Prostate gland (tissue), 2 donors: ENCODE data around the gene MNT. TPM values are rescaled to one million over a fixed set of nuclear protein-coding genes. Genes with fewer than 3 reads are reported as not detected.

Experiments used
- DNase-seq: peaks from one replicate; pipeline ENCODE4 v3.0.0-alpha.2; 2019; ENCODE audit warnings: low spot score
- H3K27ac ChIP-seq, 2 donors: fragments of 200-600 bp; sonication (generic); 2 replicates each; pipeline ENCODE4 v1.5.1; 2017 to 2019
- H3K27me3 ChIP-seq: fragments of 200-600 bp; sonication (generic); replicated peaks from 2 replicates; pipeline ENCODE4 v1.5.1; 2019; ENCODE audit not compliant: insufficient read depth
- H3K36me3 ChIP-seq, 2 donors: fragments of 200-600 bp; sonication (generic); 1 replicate in 1 of 2; 2 replicates in 1 of 2; pipeline versions ENCODE4 v1.5.1 to v1.8.1; 2017 to 2019
- H3K4me1 ChIP-seq: fragments of 200-600 bp; sonication (generic); replicated peaks from 2 replicates; pipeline ENCODE4 v1.5.1; 2019
- H3K4me3 ChIP-seq, 2 donors: fragments of 200-600 bp; sonication (generic); 2 replicates each; pipeline ENCODE4 v1.5.1; 2017 to 2019
- H3K9me3 ChIP-seq: fragments of 200-600 bp; sonication (generic); 2 replicates; pipeline ENCODE4 v1.5.1; 2017
- POLR2A ChIP-seq: fragments of 450-650 bp; IDR thresholded peaks from one replicate; pipeline ENCODE4 v1.6.1; 2016; ENCODE audit warnings: antibody characterized with exemption, mild to moderate bottlenecking
- POLR2AphosphoS5 ChIP-seq: sonication (generic); formaldehyde crosslinking; IDR thresholded peaks from one replicate; pipeline ENCODE4 v1.6.1; 2017; ENCODE audit warnings: antibody characterized with exemption
- WGBS: methylation state at CpG from one replicate; pipeline ENCODE4 v1.1.5; 2018; 5-methylcytosine and 5-hydroxymethylcytosine counted together
- intact Hi-C: fragments of 100-400 bp; cut with DNase I; formaldehyde crosslinking; loops from one replicate; pipeline ENCODE4 v1.14.2; 2022
- total RNA-seq, 2 donors: library from RNA; depleted of rRNA; stranded (reverse); fragments of >200 nt; gene quantifications; one replicate each; pipeline ENCODE4 v1.1.0, GENCODE V29; 2016
- TF ChIP-seq, protein P1 (sequence below), 4 experiments: fragments of 200-600 bp in 2 of 4; fragments of 450-650 bp in 2 of 4; sonication (generic) in 2 of 4; IDR thresholded peaks; 1 replicate in 3 of 4; 2 replicates in 1 of 4; pipeline ENCODE4 v1.5.1; 2016 to 2019; ENCODE audit warnings: antibody characterized with exemption in 4 of 4, mild to moderate bottlenecking in 2 of 4, moderate library complexity in 2 of 4

MNT gene
- total RNA-seq, 2 donors from 2014 or later, result 14.8 to 32.0 TPM

DNA sequence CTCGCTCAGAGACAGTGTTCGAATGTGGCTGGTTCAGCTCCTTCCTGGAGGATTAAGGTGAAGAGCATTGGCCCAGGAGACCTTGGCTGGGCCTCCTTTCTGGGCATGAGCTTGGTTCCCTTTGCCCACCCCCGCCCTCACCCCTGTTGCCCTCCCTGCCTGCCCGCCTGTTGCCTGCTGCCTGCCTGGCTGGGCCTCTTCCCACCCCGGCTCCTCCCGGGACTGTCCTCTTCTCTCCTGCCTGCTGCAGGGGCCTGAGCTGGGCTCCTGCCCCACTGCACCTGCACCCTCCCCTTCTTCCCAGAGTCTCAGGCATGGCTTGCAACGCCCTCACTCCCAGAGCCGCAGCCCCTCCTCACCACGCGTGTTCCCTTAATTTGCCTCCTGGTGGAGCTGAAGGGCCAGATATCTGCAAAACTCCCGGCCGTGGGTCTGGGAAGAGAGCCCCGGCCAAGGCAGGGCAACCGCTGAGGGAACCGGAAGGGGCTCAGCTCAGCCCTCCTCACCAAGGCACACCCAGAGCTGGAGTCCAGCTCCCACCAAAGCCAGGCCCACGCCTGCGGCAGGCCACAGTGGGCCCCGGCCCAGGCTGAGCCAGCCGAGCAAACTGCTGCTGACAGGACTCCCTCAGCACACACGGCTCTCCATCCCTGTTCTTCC is 31.2 kb downstream of the MNT start:
- H3K9me3 ChIP-seq, result no peaks in the 10 kb centered on the region
- no peak overlapping the region for H3K27ac ChIP-seq
- no peak for TF ChIP-seq POLR2AphosphoS5
- TF ChIP-seq, protein P1, sequence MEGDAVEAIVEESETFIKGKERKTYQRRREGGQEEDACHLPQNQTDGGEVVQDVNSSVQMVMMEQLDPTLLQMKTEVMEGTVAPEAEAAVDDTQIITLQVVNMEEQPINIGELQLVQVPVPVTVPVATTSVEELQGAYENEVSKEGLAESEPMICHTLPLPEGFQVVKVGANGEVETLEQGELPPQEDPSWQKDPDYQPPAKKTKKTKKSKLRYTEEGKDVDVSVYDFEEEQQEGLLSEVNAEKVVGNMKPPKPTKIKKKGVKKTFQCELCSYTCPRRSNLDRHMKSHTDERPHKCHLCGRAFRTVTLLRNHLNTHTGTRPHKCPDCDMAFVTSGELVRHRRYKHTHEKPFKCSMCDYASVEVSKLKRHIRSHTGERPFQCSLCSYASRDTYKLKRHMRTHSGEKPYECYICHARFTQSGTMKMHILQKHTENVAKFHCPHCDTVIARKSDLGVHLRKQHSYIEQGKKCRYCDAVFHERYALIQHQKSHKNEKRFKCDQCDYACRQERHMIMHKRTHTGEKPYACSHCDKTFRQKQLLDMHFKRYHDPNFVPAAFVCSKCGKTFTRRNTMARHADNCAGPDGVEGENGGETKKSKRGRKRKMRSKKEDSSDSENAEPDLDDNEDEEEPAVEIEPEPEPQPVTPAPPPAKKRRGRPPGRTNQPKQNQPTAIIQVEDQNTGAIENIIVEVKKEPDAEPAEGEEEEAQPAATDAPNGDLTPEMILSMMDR (IDR thresholded peaks at IDR 0.05), result no peak
- TF ChIP-seq POLR2A, result no peak
- peaks cover 0 to 13% of the 10 kb centered on the region in 2 donors for H3K36me3 ChIP-seq
- 67% methylated on average over 20 of the region's 20 CpGs for WGBS
- H3K4me1 ChIP-seq, result peaks cover 1% of the 10 kb centered on the region
- no peak for DNase-seq
- intact Hi-C loops, result no loop called here
- no peaks in the 10 kb centered on the region for H3K27me3 ChIP-seq
- no peak overlapping the region for H3K4me3 ChIP-seq

DNA sequence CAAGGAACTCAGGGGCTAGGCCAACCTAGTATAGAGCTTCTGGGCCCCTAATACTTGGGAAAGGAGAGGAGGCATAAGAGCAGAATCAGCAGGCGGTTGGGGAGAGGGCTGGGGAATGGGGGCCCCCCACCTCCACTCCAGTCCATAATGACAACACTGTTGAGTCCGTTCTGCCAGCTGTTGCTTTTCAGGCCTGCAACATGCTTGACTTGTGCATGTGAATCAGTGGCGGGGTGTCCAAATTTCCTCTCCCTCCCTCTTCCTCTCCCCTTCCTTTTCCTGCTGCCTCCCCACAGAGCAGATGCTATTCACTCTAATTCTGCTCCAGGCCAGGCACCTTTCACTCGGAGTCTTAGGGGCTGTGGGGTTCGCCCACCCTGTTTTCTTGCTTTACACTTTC is 31.8 kb downstream of the MNT start:
- WGBS, result 69% methylated on average over 5 of the region's 5 CpGs
- intact Hi-C loops, result no loop called here
- no peak for TF ChIP-seq POLR2AphosphoS5
- TF ChIP-seq, protein P1 (IDR thresholded peaks at IDR 0.05), result no peak
- TF ChIP-seq POLR2A, result no peak
- no peaks in the 10 kb centered on the region for H3K27me3 ChIP-seq
- no peak for DNase-seq
- H3K9me3 ChIP-seq, result no peaks in the 10 kb centered on the region
- H3K36me3 ChIP-seq, result peaks cover 0 to 13% of the 10 kb centered on the region in 2 donors
- H3K4me3 ChIP-seq, result no peak overlapping the region
- H3K27ac ChIP-seq, result no peak overlapping the region
- no peaks in the 10 kb centered on the region for H3K4me1 ChIP-seq

DNA sequence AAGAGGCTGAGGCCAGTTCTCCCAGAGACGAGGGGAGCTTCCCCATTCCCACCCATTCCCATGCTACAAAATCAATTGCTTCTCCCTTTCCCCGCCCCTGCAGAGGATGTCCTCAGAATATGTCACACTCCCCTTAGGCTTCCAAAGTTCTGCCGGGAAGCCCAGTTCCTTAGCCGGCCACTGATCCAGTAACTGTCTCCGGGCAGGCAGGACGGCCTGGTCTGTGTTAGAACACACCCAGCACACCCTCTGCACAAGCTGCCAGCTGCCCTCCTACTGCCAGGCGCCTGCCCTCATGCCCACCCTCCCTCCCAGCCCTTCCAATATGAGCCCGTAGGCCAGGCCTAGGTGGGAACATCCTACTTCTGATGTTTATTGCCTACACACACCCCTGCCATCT is 32.5 kb downstream of the MNT start:
- WGBS, result 72% methylated on average over 8 of the region's 8 CpGs
- Histone ChIP-seq H3K27ac (no peak overlapping the region), H3K4me3 (no peak overlapping the region), H3K4me1 (no peaks in the 10 kb centered on the region), H3K27me3 (no peaks in the 10 kb centered on the region), H3K36me3 (peaks cover 1 to 6% of the 10 kb centered on the region in 2 donors), H3K9me3 (no peaks in the 10 kb centered on the region)
- intact Hi-C loops, result no loop called here
- TF ChIP-seq, protein P1 (IDR thresholded peaks at IDR 0.05), result no peak
- TF ChIP-seq POLR2A (no peak), POLR2AphosphoS5 (no peak)
- no peak for DNase-seq

DNA sequence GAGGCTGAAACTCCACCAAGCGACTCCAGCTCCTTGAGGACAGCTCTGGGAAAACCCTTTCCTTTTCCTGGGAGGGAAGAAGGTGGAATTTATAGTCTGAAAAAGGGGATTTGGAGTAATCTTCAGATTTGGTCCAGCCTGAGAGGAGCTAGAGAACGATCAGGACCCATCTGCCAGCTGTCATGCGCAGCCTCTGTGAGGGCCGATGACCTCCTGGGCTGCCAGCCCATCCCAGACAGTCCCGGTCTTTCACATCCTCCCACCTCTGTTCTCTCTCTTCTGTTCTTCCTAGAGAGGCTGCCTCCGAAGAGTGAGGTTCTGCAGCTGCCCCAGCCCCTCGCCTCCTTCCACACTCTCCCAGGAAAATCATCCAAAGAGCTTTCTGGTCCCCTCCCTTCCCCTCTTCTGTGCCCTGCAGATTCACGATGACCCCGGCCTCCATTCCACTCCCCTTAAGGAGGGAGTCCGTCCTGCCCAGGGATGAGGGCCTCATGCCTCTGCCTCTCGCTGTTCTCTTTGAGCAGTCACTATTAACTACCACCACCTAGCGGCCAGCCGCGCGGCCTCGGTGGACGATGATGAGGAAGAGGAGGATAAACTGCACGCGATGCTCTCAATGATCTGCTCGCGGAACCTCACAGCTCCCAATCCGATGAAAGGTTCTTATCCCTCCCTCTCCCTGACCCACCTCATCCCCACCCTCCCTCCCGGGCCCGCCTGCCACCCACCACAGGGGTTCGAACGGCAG is 33.9 kb downstream of the MNT start:
- Histone ChIP-seq H3K9me3 (no peaks in the 10 kb centered on the region), H3K36me3 (peaks cover 3 to 6% of the 10 kb centered on the region in 2 donors), H3K4me1 (no peaks in the 10 kb centered on the region), H3K27me3 (no peaks in the 10 kb centered on the region), H3K4me3 (no peak overlapping the region), H3K27ac (no peak overlapping the region)
- DNase-seq, result no peak
- WGBS, result 68% methylated on average over 26 of the region's 26 CpGs
- TF ChIP-seq, protein P1 (IDR thresholded peaks at IDR 0.05), result no peak
- TF ChIP-seq POLR2AphosphoS5 (no peak), POLR2A (no peak)
- intact Hi-C loops, result no loop called here
